ACC112 (cell line): ENCODE data around the gene SCEL.
A peak's percentile ranks its signal among the peaks of the same experiment; 100 is the strongest.
"Not testable (repeated sequence)": the region's sequence is repeated elsewhere in the genome, so short reads cannot be mapped to it uniquely, and the experiment has no call there.

ENCODE experiments used
- H2AFZ ChIP-seq: fragments of 200-600 bp; sonication (generic); one replicate; pipeline ENCODE4 v1.6.0; 2017; ENCODE audit warnings: antibody characterized with exemption, low read length; ENCODE audit not compliant: unreplicated experiment
- H3K27ac ChIP-seq: fragments of 200-600 bp; sonication (generic); 2 replicates; pipeline ENCODE4 v1.5.1; 2014; ENCODE audit warnings: low read depth, mild to moderate bottlenecking, antibody characterized with exemption, low read length, moderate library complexity
- H3K27me3 ChIP-seq: fragments of 200-600 bp; sonication (generic); 2 replicates; pipeline ENCODE4 v1.6.1; 2014; ENCODE audit warnings: mild to moderate bottlenecking, antibody characterized with exemption, low read length, moderate library complexity, mixed read lengths; ENCODE audit not compliant: insufficient read depth
- H3K36me3 ChIP-seq: fragments of 200-600 bp; sonication (generic); 2 replicates; pipeline ENCODE4 v1.6.1; 2016; ENCODE audit warnings: mild to moderate bottlenecking, antibody characterized with exemption, low read length, moderate library complexity, mixed read lengths; ENCODE audit not compliant: insufficient read depth
- H3K4me1 ChIP-seq: fragments of 200-600 bp; sonication (generic); one replicate; pipeline ENCODE4 v1.6.1; 2016; ENCODE audit warnings: low read length, mixed read lengths; ENCODE audit not compliant: insufficient read depth, unreplicated experiment, control insufficient read depth
- H3K4me3 ChIP-seq: fragments of 200-600 bp; sonication (generic); 2 replicates; pipeline ENCODE4 v1.5.1; 2014; ENCODE audit warnings: mild to moderate bottlenecking, low read depth, low read length
- H3K79me2 ChIP-seq: fragments of 200-600 bp; sonication (generic); one replicate; pipeline ENCODE4 v1.6.0; 2016; ENCODE audit warnings: low read length; ENCODE audit not compliant: control insufficient read depth, unreplicated experiment, insufficient read depth

SCEL gene

DNA sequence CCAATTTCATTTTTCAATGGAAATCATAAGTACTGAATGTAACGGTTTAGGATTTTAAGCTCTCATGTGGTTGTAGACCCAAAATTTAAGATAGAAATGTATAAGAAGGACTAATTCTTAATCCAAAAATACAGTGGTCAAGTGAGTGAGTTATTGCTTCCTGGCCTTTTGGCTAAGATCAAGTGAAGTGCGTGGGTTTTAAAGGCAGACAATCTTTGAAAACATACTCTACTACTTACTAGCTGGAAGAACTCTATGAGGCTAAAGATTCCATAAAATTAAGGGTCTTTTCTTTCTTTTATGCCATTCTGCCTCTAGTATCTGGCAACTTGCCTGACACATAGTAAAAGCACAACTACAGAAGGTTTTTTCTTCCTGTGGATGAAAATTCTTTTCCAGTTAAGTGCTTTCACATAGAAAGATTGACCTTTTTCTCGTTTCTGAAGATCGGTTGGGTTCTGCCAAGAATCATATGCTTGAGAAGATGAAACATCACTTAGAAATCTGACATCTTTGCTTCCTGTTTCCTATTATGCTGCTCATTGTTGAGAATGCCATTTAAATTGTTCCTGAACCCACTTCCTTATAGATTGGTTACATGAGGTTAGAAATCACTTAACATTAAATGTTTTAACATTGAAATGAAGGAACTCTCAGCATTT, 26.4 kb upstream of the SCEL start:
- peak overlapping the region; percentile 59 for H3K27ac ChIP-seq
- no peaks in the 10 kb centered on the region for H3K79me2 ChIP-seq
- H3K27me3 ChIP-seq = no peaks in the 10 kb centered on the region
- H3K4me1 ChIP-seq = peaks cover 29% of the 10 kb centered on the region
- peak overlapping the region; percentile 47 for H3K4me3 ChIP-seq
- no peaks in the 10 kb centered on the region for H3K36me3 ChIP-seq
- peak overlapping the region; percentile 69 for H2AFZ ChIP-seq

DNA sequence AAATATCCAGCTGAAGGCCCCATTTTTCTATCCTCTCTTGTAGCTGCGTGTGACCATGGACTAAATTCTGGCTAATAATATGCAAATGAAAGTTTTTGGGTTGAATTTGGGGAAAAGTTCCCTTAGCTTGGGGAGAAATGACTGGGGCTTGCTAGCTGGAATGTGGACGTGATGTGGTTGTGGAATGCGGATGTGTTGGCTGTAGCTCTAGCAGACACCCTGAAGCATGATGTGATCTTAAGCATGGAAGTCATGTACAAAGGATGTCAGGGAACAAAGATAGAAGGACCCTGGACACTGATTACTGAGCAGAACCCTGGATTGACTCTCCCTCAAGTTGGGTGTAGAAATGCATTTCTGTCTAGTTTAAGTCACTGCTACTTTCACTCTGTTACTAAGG, 25.4 kb upstream of the SCEL start:
- no peaks in the 10 kb centered on the region for H3K79me2 ChIP-seq
- H3K4me1 ChIP-seq = peaks cover 39% of the 10 kb centered on the region
- H2AFZ ChIP-seq = no peak overlapping the region
- H3K27me3 ChIP-seq = no peaks in the 10 kb centered on the region
- no peaks in the 10 kb centered on the region for H3K36me3 ChIP-seq
- peak overlapping the region; percentile 59; the same call in 1 of the 2 replicates for H3K27ac ChIP-seq
- no peak overlapping the region for H3K4me3 ChIP-seq

DNA sequence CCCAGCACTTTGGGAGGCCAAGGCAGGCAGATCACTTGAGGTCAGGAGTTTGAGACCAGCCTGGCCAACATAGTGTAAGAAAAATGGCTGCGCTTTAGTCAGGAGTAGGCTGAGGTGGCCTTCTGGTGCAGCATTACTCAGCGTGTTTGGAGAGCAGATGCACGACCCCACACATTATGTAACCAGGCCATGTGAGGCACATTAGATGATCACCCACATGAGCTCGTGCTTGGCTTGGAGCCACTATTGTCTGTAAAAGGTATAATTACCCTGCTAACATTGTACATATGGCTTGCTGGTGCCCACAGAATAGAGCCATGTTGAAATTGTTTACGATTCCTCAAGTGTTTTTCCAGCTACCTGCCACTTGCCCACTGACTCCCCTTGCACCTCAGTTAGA, 24.0 kb upstream of the SCEL start:
- Histone ChIP-seq H3K4me1 (peaks cover 52% of the 10 kb centered on the region), H3K36me3 (no peaks in the 10 kb centered on the region), H3K79me2 (no peaks in the 10 kb centered on the region), H3K27me3 (no peaks in the 10 kb centered on the region), H3K4me3 (no peak overlapping the region), H3K27ac (no peak overlapping the region), H2AFZ (no peak overlapping the region)

DNA sequence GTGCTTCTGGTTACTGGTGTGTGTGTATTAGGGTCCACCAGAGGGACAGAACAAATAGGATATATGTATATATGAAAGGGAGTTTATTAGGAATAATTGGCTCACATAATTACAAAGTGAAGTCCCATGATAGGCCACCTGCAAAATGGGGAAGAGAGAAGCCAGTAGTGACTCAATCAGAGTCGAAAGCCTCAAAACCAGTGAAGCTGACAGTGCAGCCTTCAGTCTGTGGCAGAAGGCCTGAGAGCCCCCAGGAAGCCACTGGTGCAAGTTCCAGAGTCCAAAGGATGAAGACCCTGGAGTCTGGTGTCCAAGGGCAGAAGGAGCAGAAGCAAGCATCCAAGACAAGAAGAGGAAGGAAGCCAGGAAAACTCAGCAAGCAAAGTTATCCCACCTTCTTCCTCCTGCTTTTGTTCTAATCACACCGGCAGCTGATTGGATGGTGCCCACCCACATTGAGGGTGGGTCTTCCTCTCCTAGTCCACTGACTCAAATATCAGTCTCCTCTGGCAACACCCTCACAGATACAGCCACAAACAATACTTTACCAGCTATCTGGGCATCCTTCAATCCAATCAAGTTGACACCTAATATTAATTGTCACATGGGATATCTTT, 21.7 kb upstream of the SCEL start:
- H2AFZ ChIP-seq = no peak overlapping the region
- H3K79me2 ChIP-seq = no peaks in the 10 kb centered on the region
- H3K27me3 ChIP-seq = no peaks in the 10 kb centered on the region
- H3K27ac ChIP-seq = no peak overlapping the region
- no peak overlapping the region for H3K4me3 ChIP-seq
- H3K36me3 ChIP-seq = no peaks in the 10 kb centered on the region
- peaks cover 45% of the 10 kb centered on the region for H3K4me1 ChIP-seq

DNA sequence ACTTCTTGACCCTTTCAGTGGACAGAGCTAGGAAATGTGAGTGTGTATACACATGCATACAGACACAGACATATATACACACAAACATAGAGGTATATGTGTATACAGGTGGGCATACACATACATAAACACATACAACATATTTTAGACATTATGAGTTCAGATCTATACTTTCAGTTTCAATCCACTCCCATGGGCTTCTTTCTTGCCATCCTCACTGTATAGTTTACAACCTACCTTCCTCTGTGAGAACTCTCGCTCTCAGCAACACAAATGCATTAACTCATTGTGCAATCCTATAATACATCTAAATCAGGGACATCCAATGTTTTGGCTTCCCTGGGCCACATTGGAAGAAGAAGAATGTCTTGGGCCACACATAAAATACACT, 21.2 kb upstream of the SCEL start:
- Histone ChIP-seq H3K36me3 (no peaks in the 10 kb centered on the region), H3K79me2 (no peaks in the 10 kb centered on the region), H3K27ac (no peak overlapping the region), H3K4me3 (no peak overlapping the region), H3K4me1 (peaks cover 40% of the 10 kb centered on the region), H2AFZ (no peak overlapping the region), H3K27me3 (no peaks in the 10 kb centered on the region)

DNA sequence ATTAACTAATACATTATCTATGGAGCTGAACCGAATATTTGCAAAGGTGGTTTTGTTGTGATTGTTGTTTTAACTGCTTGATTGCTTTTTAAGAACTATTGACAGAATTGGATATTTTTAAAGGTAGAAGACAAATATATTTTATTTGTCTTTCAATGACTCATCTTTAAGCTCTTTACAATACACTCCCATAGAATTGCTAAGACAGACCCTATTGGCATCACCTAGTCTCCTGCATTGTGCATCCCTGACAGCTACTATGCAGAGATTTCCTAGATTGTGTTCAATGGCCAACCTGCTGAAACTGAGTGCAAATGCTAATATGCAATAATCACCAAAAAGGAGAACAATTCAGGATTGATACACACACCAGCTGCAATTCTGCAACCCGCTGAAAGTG, 19.7 kb upstream of the SCEL start:
- Histone ChIP-seq H3K4me3 (no peak overlapping the region), H3K27ac (peak overlapping the region; percentile 82), H2AFZ (no peak overlapping the region), H3K4me1 (peaks cover 31% of the 10 kb centered on the region), H3K36me3 (no peaks in the 10 kb centered on the region), H3K79me2 (no peaks in the 10 kb centered on the region), H3K27me3 (no peaks in the 10 kb centered on the region)

DNA sequence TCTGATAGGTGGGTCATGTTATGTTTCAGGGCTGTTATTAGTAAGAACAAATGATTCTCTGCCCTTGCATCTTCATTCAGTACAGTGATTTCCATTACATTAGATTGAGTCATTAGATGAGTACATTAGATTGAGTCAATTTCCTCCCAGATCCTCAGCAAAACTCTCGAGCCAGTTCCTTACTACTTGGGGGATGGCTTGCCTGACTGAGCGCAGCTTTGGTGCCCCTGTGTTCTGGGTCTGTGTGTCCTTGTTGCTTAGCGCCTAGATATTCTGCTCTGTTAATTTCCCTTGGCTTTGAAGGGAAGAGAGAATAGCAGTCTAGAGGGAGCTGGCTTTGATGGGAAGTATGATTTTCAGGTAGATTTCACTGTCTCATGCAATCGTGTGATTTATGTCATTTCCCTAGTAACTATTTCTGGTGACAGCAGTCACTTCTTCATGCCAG, 19.1 kb upstream of the SCEL start:
- H3K36me3 ChIP-seq = no peaks in the 10 kb centered on the region
- H3K27ac ChIP-seq = peak overlapping the region; percentile 82
- no peaks in the 10 kb centered on the region for H3K79me2 ChIP-seq
- no peak overlapping the region for H3K4me3 ChIP-seq
- H3K4me1 ChIP-seq = peaks cover 37% of the 10 kb centered on the region
- H3K27me3 ChIP-seq = no peaks in the 10 kb centered on the region
- no peak overlapping the region for H2AFZ ChIP-seq

DNA sequence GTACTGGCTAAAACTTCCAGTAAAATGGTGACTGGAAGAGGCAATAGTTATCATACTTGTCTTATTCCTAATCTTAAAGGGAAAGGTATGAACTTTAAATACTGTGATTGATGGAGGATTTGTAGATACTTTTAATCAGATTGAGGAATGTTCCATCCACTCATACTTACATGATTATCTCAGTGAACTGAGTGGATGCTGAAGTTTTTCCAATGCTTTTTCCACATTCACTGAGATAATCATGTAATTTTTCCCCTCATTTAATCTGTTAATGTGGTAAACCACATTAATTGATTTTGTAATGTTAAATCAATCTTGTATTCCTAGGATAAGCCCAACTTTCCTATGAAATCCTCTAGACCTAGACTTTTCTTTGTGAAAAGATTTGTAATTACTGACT, 17.2 kb upstream of the SCEL start:
- no peaks in the 10 kb centered on the region for H3K27me3 ChIP-seq
- H3K4me1 ChIP-seq = peaks cover 45% of the 10 kb centered on the region
- no peaks in the 10 kb centered on the region for H3K36me3 ChIP-seq
- H2AFZ ChIP-seq = no peak overlapping the region
- no peak overlapping the region for H3K27ac ChIP-seq
- H3K4me3 ChIP-seq = no peak overlapping the region
- no peaks in the 10 kb centered on the region for H3K79me2 ChIP-seq

DNA sequence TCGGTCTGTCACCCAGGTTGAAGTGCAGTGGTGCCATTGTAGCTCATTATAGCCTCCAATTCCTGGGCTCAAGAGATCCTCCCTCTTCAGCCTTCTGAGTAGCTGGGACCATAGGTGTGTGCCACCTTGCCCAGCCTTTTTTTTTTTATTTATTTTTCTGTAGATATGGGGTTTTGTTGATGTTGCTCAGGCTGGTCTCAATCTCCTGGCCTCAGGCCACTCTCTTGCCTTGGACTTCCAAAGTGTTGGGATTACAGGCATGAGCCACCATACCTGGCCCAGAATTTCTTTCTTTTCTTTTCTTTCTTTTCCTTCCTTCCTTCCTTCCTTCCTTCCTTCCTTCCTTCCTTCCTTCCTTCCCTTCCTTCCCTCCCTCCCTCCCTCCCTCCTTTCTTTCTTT, 16.1 kb upstream of the SCEL start:
- not testable (repeated sequence) for H3K27me3 ChIP-seq, H2AFZ ChIP-seq, H3K27ac ChIP-seq, H3K4me3 ChIP-seq, H3K79me2 ChIP-seq, H3K36me3 ChIP-seq
- peaks cover 41% of the 10 kb centered on the region for H3K4me1 ChIP-seq

DNA sequence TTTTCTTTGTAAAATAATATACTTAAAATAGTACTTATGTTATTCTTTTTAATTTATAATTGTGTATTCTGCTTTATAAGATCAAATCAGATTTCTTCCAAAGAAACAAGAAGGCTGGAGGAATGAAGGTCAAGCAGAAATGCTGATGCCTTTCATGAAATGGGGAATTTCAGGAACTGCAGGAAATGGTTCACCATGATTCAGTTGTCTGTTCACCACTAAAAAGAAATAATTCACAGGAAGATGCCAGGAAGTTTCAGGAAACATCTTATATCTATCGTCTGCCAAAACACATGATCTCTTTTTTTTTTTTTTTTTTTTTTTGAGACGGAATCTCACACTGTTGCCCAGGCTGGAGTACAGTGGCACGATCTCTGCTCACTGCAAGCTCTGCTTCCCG, 15.7 kb upstream of the SCEL start:
- Histone ChIP-seq H2AFZ (no peak overlapping the region), H3K27ac (no peak overlapping the region), H3K36me3 (no peaks in the 10 kb centered on the region), H3K27me3 (no peaks in the 10 kb centered on the region), H3K79me2 (no peaks in the 10 kb centered on the region), H3K4me3 (no peak overlapping the region), H3K4me1 (peaks cover 37% of the 10 kb centered on the region)

DNA sequence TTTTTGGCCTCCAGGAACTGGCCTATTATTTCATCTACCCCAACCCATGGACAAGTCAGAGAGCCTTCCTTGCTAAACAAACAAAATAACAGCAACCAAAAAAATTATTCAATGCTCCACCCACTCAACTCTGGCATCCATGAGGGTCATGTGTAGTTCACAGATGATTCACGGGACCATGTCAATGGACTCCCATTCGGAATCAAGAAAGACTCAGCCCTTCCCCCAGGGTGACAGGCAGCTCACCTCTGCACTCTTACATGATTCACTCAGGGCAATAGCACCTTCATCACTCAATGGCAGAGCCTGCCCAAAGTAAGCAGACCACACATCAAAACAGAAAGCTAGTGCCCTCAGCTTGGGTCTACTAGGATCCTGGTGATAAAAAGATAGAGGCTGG, 14.3 kb upstream of the SCEL start:
- H3K4me1 ChIP-seq = peaks cover 24% of the 10 kb centered on the region
- H3K27me3 ChIP-seq = no peaks in the 10 kb centered on the region
- H3K79me2 ChIP-seq = no peaks in the 10 kb centered on the region
- 0 out of 2 replicates have a peak overlapping the region, but pooled peaks have one; percentile 13 for H3K4me3 ChIP-seq
- no peaks in the 10 kb centered on the region for H3K36me3 ChIP-seq
- peak overlapping the region; percentile 48 for H3K27ac ChIP-seq
- peak overlapping the region; percentile 61 for H2AFZ ChIP-seq
